A549 (cell line): ENCODE results near the gene CACNA1H. TPM values are rescaled to one million over a fixed set of nuclear protein-coding genes. Genes with fewer than 3 reads are reported as not detected.

Experiments used
- ATAC-seq, 2 experiments: fragments of 200-7000 bp in 1 of 2; fragments of >200 bp in 1 of 2; cut with Nextera tagmentation in 1 of 2; cut with Tn5 transposase in 1 of 2; 3 replicates each; pipeline versions ENCODE4 v1.8.0 to v1.9.1; 2018 to 2020; ENCODE audit warnings: mild to moderate bottlenecking in 1 of 2, moderate library complexity in 1 of 2
- CTCF ChIA-PET: fragments of 300-600 bp; sonication (Branson Sonifier 250); formaldehyde crosslinking; extraction: SDS; loops from one replicate; lab custom pipeline; 2021; ENCODE audit warnings: antibody characterized with exemption, inconsistent platforms; lab: Yijun Ruan, JAX
- POLR2A ChIA-PET: fragments of 350-600 bp; formaldehyde crosslinking; extraction: SDS; loops from one replicate; lab custom pipeline; 2021; ENCODE audit warnings: antibody characterized with exemption, inconsistent platforms; lab: Yijun Ruan, JAX
- DNase-seq, 2 experiments: peaks; one replicate each; pipeline versions ENCODE4 v3.0.0 to v3.0.0-alpha.2; 2011 to 2016; ENCODE audit warnings: low read depth in 1 of 2, low spot score in 1 of 2
- FAIRE-seq: peaks from 2 replicates; lab custom pipeline; 2011; peaks lifted over from hg19 to GRCh38; lab: Jason Lieb, UNC
- H3K27ac ChIP-seq, 2 experiments: fragments of >200 bp; sonication (Bioruptor Twin); formaldehyde crosslinking; 3 replicates each; pipeline ENCODE4 v1.5.1; 2016 to 2017
- H3K4me1 ChIP-seq: fragments of >200 bp; sonication (Bioruptor Twin); formaldehyde crosslinking; 3 replicates; pipeline ENCODE4 v1.6.1; 2016
- H3K4me2 ChIP-seq: fragments of >200 bp; sonication (Bioruptor Twin); formaldehyde crosslinking; 3 replicates; pipeline ENCODE4 v1.6.1; 2016
- H3K4me3 ChIP-seq: fragments of >200 bp; sonication (Bioruptor Twin); formaldehyde crosslinking; 3 replicates; pipeline ENCODE4 v1.5.1; 2016
- H3K9me3 ChIP-seq: fragments of >200 bp; sonication (Bioruptor Twin); formaldehyde crosslinking; 3 replicates; pipeline ENCODE4 v1.6.1; 2016
- CBX8 ChIP-seq: fragments of 200-600 bp; sonication (generic); IDR thresholded peaks from 2 replicates; pipeline ENCODE4 v1.6.1; 2016
- CTCF ChIP-seq: fragments of >200 bp; sonication (Bioruptor Twin); formaldehyde crosslinking; IDR thresholded peaks from 3 replicates; pipeline ENCODE4 v1.5.1; 2016
- EHF ChIP-seq: fragments of 250-450 bp; sonication (Bioruptor Pico); IDR thresholded peaks from 2 replicates; pipeline ENCODE4 v1.5.0; 2020; ENCODE audit warnings: mild to moderate bottlenecking
- EHMT2 ChIP-seq: fragments of 200-600 bp; sonication (generic); IDR thresholded peaks from 2 replicates; pipeline ENCODE4 v1.6.1; 2016; ENCODE audit warnings: antibody characterized with exemption, low read depth, mild to moderate bottlenecking, moderate library complexity
- ELK1 ChIP-seq: fragments of 150-350 bp; IDR thresholded peaks from 2 replicates; pipeline ENCODE4 v1.6.1; 2014; ENCODE audit warnings: low read depth, mild to moderate bottlenecking, low read length
- FOSB ChIP-seq: fragments of 250-450 bp; sonication (Bioruptor Pico); IDR thresholded peaks from 2 replicates; pipeline ENCODE4 v1.5.0; 2020; ENCODE audit warnings: mild to moderate bottlenecking, moderate library complexity
- HDAC2 ChIP-seq: fragments of 200-600 bp; sonication (generic); IDR thresholded peaks from 2 replicates; pipeline ENCODE4 v1.6.1; 2016
- HES2 ChIP-seq: fragments of >200 bp; sonication (Bioruptor Twin); formaldehyde crosslinking; IDR thresholded peaks from 2 replicates; pipeline ENCODE4 v1.6.1; 2016
- HEYL ChIP-seq: fragments of 250-450 bp; sonication (Bioruptor Pico); IDR thresholded peaks from 2 replicates; pipeline ENCODE4 v1.8.0; 2021; ENCODE audit warnings: mild to moderate bottlenecking, moderate library complexity
- HMGXB4 ChIP-seq: fragments of 250-450 bp; sonication (Bioruptor Pico); IDR thresholded peaks from 2 replicates; pipeline ENCODE4 v1.5.0; 2021; ENCODE audit warnings: mild to moderate bottlenecking, moderate library complexity, borderline replicate concordance
- HOXA7 ChIP-seq: fragments of 250-450 bp; sonication (Bioruptor Pico); IDR thresholded peaks from 2 replicates; pipeline ENCODE4 v1.5.0; 2020; ENCODE audit warnings: mild to moderate bottlenecking, moderate library complexity
- HOXB5 ChIP-seq: fragments of 250-450 bp; sonication (Bioruptor Pico); IDR thresholded peaks from 2 replicates; pipeline ENCODE4 v1.5.0; 2020; ENCODE audit warnings: mild to moderate bottlenecking, moderate library complexity
- KDM1A ChIP-seq: fragments of 200-600 bp; sonication (generic); IDR thresholded peaks from 2 replicates; pipeline ENCODE4 v1.6.1; 2016; ENCODE audit warnings: low read depth, mild to moderate bottlenecking
- NR3C1 ChIP-seq: fragments of >200 bp; sonication (Bioruptor Twin); formaldehyde crosslinking; IDR thresholded peaks from 3 replicates; pipeline ENCODE4 v1.6.1; 2017
- PBX3 ChIP-seq: IDR thresholded peaks from 2 replicates; pipeline ENCODE4 v1.6.1; 2012
- PHF8 ChIP-seq: fragments of 200-600 bp; sonication (generic); IDR thresholded peaks from 2 replicates; pipeline ENCODE4 v1.6.1; 2016; ENCODE audit warnings: low read depth, mild to moderate bottlenecking, antibody characterized with exemption, moderate library complexity, borderline replicate concordance
- POLR2A ChIP-seq: IDR thresholded peaks from 2 replicates; pipeline ENCODE4 v1.6.1; 2012; ENCODE audit warnings: mild to moderate bottlenecking, low read length
- POLR2AphosphoS2 ChIP-seq: conservative IDR thresholded peaks from 2 replicates; pipeline ENCODE4 v1.6.1; 2012; ENCODE audit warnings: low read length, improper control_type of control experiment, inconsistent platforms
- RCOR1 ChIP-seq: fragments of 150-350 bp; IDR thresholded peaks from 2 replicates; pipeline ENCODE4 v1.6.1; 2014; ENCODE audit warnings: antibody characterized with exemption, low read length, low read depth
- RFX5 ChIP-seq: fragments of 450-650 bp; IDR thresholded peaks from 2 replicates; pipeline ENCODE4 v1.7.1; 2014; ENCODE audit warnings: antibody characterized with exemption, mild to moderate bottlenecking, moderate library complexity
- RNF2 ChIP-seq: fragments of 200-600 bp; sonication (generic); IDR thresholded peaks from 2 replicates; pipeline ENCODE4 v1.6.1; 2016; ENCODE audit warnings: low read depth, mild to moderate bottlenecking, antibody characterized with exemption, moderate library complexity, borderline replicate concordance
- SMC3 ChIP-seq: fragments of >200 bp; sonication (Bioruptor Twin); formaldehyde crosslinking; IDR thresholded peaks from 3 replicates; pipeline ENCODE4 v1.6.1; 2018; ENCODE audit warnings: inconsistent platforms
- TP53 ChIP-seq: fragments of 250-450 bp; sonication (Bioruptor Pico); IDR thresholded peaks from 2 replicates; pipeline ENCODE4 v1.5.0; 2021; ENCODE audit warnings: mild to moderate bottlenecking, moderate library complexity
- ZC3H11A ChIP-seq: fragments of 450-650 bp; IDR thresholded peaks from 2 replicates; pipeline ENCODE4 v1.6.1; 2014; ENCODE audit warnings: antibody characterized with exemption, mild to moderate bottlenecking
- ZNF302 ChIP-seq: fragments of 250-450 bp; sonication (Bioruptor Pico); IDR thresholded peaks from 2 replicates; pipeline ENCODE4 v1.9.0; 2021; ENCODE audit warnings: inconsistent platforms, mild to moderate bottlenecking, moderate library complexity
- ZSCAN20 ChIP-seq: fragments of 250-450 bp; sonication (Bioruptor Pico); IDR thresholded peaks from 2 replicates; pipeline ENCODE4 v1.8.0; 2022; ENCODE audit warnings: mild to moderate bottlenecking, moderate library complexity
- WGBS: methylation state at CpG from one replicate; pipeline ENCODE4 v1.1.6; 2017; ENCODE audit errors: missing lambda C conversion rate; 5-methylcytosine and 5-hydroxymethylcytosine counted together
- polyA plus RNA-seq, 4 experiments: library from polyadenylated mRNA; depleted of rRNA in 3 of 4; stranded (reverse); fragments of >200 nt; fragmentation: RNase III in 1 of 4; extraction: RNeasy Plus Mini Kit Qiagen cat#74134 plus additional on column Dnase treatment in 1 of 4; gene quantifications; 2 replicates in 3 of 4; 3 replicates in 1 of 4; pipeline ENCODE4 v1.2.3, GENCODE V29; 2011 to 2017

Gene CACNA1H
- polyA plus RNA-seq, 2 of the 4 experiments (the other 2 are of a cell fraction) = 7.2 to 15.8 TPM

GRCh38 chr16:1141191-1141590 is 11.7 kb upstream of the CACNA1H start:
- CTCF ChIA-PET = interaction anchor here (1.0 kb wide), 1 partner anchor 10 kb away, joined by 3 read pairs; no protein-coding TSS in a partner anchor
- ATAC-seq = no peak

GRCh38 chr16:1141716-1142115 is 11.2 kb upstream of the CACNA1H start:
- TF ChIP-seq ZNF302 (no peak), HOXA7 (no peak)
- TF ChIP-seq, all 56 proteins: peak for 0
- Histone ChIP-seq H3K27ac (no peak overlapping the region; a peak in 1 of 6 replicates), H3K4me3 (no peak overlapping the region), H3K4me2 (no peak overlapping the region), H3K9me3 (no peaks in the 10 kb centered on the region), H3K4me1 (no peaks in the 10 kb centered on the region)
- POLR2A ChIA-PET = no interaction called here
- FAIRE-seq = no peak
- WGBS = 79% methylated on average over 3 of the region's 8 CpGs
- DNase-seq = no peak
- ATAC-seq = no peak
- CTCF ChIA-PET = interaction anchor here (1.0 kb wide), 1 partner anchor 10 kb away, joined by 3 read pairs; no protein-coding TSS in a partner anchor

More at GRCh38 chr16:1141191-1141590, 11.7 kb upstream of the CACNA1H start:
- Histone ChIP-seq H3K9me3 (no peaks in the 10 kb centered on the region), H3K4me2 (no peak overlapping the region), H3K4me1 (no peaks in the 10 kb centered on the region), H3K4me3 (no peak overlapping the region), H3K27ac (no peak overlapping the region)
- FAIRE-seq (no peak), DNase-seq (no peak)
- WGBS = 65% methylated on average over 5 of the region's 8 CpGs
- TF ChIP-seq FOSB (CRISPR knock-in tag) (no peak), HES2 (no peak), ZSCAN20 (CRISPR knock-in tag) (no peak), HEYL (CRISPR knock-in tag) (no peak), POLR2A (no peak), CTCF (no peak), HOXB5 (CRISPR knock-in tag) (no peak), HDAC2 (no peak), PBX3 (no peak), RFX5 (no peak), NR3C1 (no peak), SMC3 (no peak), HOXA7 (no peak), TP53 (CRISPR knock-in tag) (no peak), ZC3H11A (no peak), EHMT2 (no peak)
- POLR2A ChIA-PET = no interaction called here

GRCh38 chr16:1142911-1143310 is 10.0 kb upstream of the CACNA1H start:
- ChIA-PET POLR2A (no interaction called here), CTCF (interaction anchor here (0.7 to 1.4 kb wide), 5 partner anchors 19 to 88 kb away, joined by 3 to 6 read pairs (median 3); no protein-coding TSS in a partner anchor)
- H3K4me3 ChIP-seq = no peak overlapping the region
- WGBS = 74% methylated on average over 19 of the region's 19 CpGs
- TF ChIP-seq HMGXB4 (CRISPR knock-in tag) (no peak), RCOR1 (no peak), CBX8 (no peak), ELK1 (no peak), EHF (CRISPR knock-in tag) (no peak), PHF8 (no peak), POLR2AphosphoS2 (no peak), POLR2A (no peak), ZSCAN20 (CRISPR knock-in tag) (no peak), ZC3H11A (no peak), ZNF302 (no peak), HEYL (CRISPR knock-in tag) (no peak), KDM1A (no peak), CTCF (no peak), RNF2 (no peak), HES2 (no peak)
- H3K4me1 ChIP-seq = no peaks in the 10 kb centered on the region
- DNase-seq (no peak), ATAC-seq (no peak), FAIRE-seq (no peak)
- H3K27ac ChIP-seq = no peak overlapping the region
- peaks cover 7% of the 10 kb centered on the region; the same call in 1 of the 3 replicates for H3K9me3 ChIP-seq
- no peak overlapping the region for H3K4me2 ChIP-seq
